Ramos (cell line): ENCODE data around the gene VENTX.

Experiments
- in situ Hi-C: fragments of 300-500 bp; cut with MboI; formaldehyde crosslinking; loops from one replicate; pipeline ENCODE4 v1.14.3; 2022; ENCODE audit warnings: low sequenced_read_pairs; ENCODE audit not compliant: unreplicated experiment

VENTX gene

GRCh38 chr10:133201948-133202725 lies 35.5 kb upstream of the VENTX start:
- in situ Hi-C loops, result no loop called here

- in situ Hi-C loops, result no loop called here
Measured at GRCh38 chr10:133202778-133203651, 34.6 kb upstream of the VENTX start.

- in situ Hi-C loops, result no loop called here
Measured at GRCh38 chr10:133203652-133204195, 33.9 kb upstream of the VENTX start.

- in situ Hi-C loops, result no loop called here
Measured at GRCh38 chr10:133204226-133205015, 33.2 kb upstream of the VENTX start.

- in situ Hi-C loops, result no loop called here
Measured at GRCh38 chr10:133205146-133205545, 32.5 kb upstream of the VENTX start.

GRCh38 chr10:133206356-133207040 lies 31.2 kb upstream of the VENTX start:
- in situ Hi-C loops, result no loop called here

- in situ Hi-C loops, result no loop called here
Measured at GRCh38 chr10:133207041-133207600, 30.5 kb upstream of the VENTX start.

GRCh38 chr10:133207627-133208026 lies 30.0 kb upstream of the VENTX start:
- in situ Hi-C loops, result no loop called here

GRCh38 chr10:133208466-133208865 lies 29.2 kb upstream of the VENTX start:
- in situ Hi-C loops, result no loop called here

GRCh38 chr10:133209117-133209516 lies 28.5 kb upstream of the VENTX start:
- in situ Hi-C loops, result no loop called here

- in situ Hi-C loops, result no loop called here
Measured at GRCh38 chr10:133209641-133210040, 28.0 kb upstream of the VENTX start.

- in situ Hi-C loops, result no loop called here
Measured at GRCh38 chr10:133210398-133211140, 27.1 kb upstream of the VENTX start.

- in situ Hi-C loops, result no loop called here
Measured at GRCh38 chr10:133211141-133211830, 26.4 kb upstream of the VENTX start.

GRCh38 chr10:133211959-133212852 lies 25.4 kb upstream of the VENTX start:
- in situ Hi-C loops, result no loop called here

- in situ Hi-C loops, result no loop called here
Measured at GRCh38 chr10:133212853-133213494, 24.7 kb upstream of the VENTX start.

- in situ Hi-C loops, result no loop called here
Measured at GRCh38 chr10:133213641-133214467, 23.8 kb upstream of the VENTX start.
